IPS-18a (cell line): ENCODE data around the gene SEMA3F.

Experiments used
- H3K27ac ChIP-seq: one replicate; pipeline ENCODE4 v1.5.1; 2013; ENCODE audit warnings: low read length
- H3K27me3 ChIP-seq: one replicate; pipeline ENCODE4 v1.6.1; 2013; ENCODE audit warnings: mild to moderate bottlenecking, low read length; ENCODE audit not compliant: control insufficient read depth, insufficient read depth
- H3K36me3 ChIP-seq: one replicate; pipeline ENCODE4 v1.6.1; 2013; ENCODE audit warnings: low read depth, low read length; ENCODE audit not compliant: control insufficient read depth
- H3K4me1 ChIP-seq: one replicate; pipeline ENCODE4 v1.6.1; 2013; ENCODE audit warnings: low read depth, low read length; ENCODE audit not compliant: control insufficient read depth
- H3K4me3 ChIP-seq: one replicate; pipeline ENCODE4 v1.5.1; 2013; ENCODE audit warnings: low read length
- H3K9ac ChIP-seq: one replicate; pipeline ENCODE4 v1.6.1; 2013; ENCODE audit warnings: mild to moderate bottlenecking, low read length, moderate library complexity
- H3K9me3 ChIP-seq: one replicate; pipeline ENCODE4 v1.6.1; 2013; ENCODE audit warnings: low read depth, low read length; ENCODE audit not compliant: control insufficient read depth

Gene SEMA3F

GRCh38 chr3:50154840-50155490 is at the start of gene SEMA3F:
Gene SEMA3F (plus strand): TSS chr3:50155324. CDS start chr3:50159623, 4,299 bp downstream.
- H3K4me3 ChIP-seq = peak within 1 kb of the TSS; percentile 68
- H3K27ac ChIP-seq = no peak within 1 kb of the TSS
- H3K9me3 ChIP-seq = no peaks in the 10 kb centered on the region
- peak within 1 kb of the TSS; percentile 6 for H3K9ac ChIP-seq
- H3K4me1 ChIP-seq = peaks cover 20% of the 10 kb centered on the region
- H3K27me3 ChIP-seq = peaks cover 31% of the 10 kb centered on the region
- no peaks in the 10 kb centered on the region for H3K36me3 ChIP-seq

GRCh38 chr3:50111757-50112156 is 43.4 kb upstream of the SEMA3F start:
- Histone ChIP-seq H3K4me1 (no peaks in the 10 kb centered on the region), H3K9ac (no peak overlapping the region), H3K4me3 (no peak overlapping the region), H3K36me3 (peaks cover 96% of the 10 kb centered on the region), H3K9me3 (no peaks in the 10 kb centered on the region), H3K27ac (no peak overlapping the region), H3K27me3 (no peaks in the 10 kb centered on the region)

GRCh38 chr3:50112462-50112861 is 42.7 kb upstream of the SEMA3F start:
- H3K9me3 ChIP-seq = no peaks in the 10 kb centered on the region
- H3K4me1 ChIP-seq = no peaks in the 10 kb centered on the region
- H3K9ac ChIP-seq = no peak overlapping the region
- peaks cover 96% of the 10 kb centered on the region for H3K36me3 ChIP-seq
- H3K27me3 ChIP-seq = no peaks in the 10 kb centered on the region
- no peak overlapping the region for H3K27ac ChIP-seq
- H3K4me3 ChIP-seq = no peak overlapping the region

- no peak overlapping the region for H3K4me3 ChIP-seq
- H3K27me3 ChIP-seq = no peaks in the 10 kb centered on the region
- no peaks in the 10 kb centered on the region for H3K4me1 ChIP-seq
- no peak overlapping the region for H3K9ac ChIP-seq
- peaks cover 78% of the 10 kb centered on the region for H3K36me3 ChIP-seq
- H3K27ac ChIP-seq = no peak overlapping the region
- no peaks in the 10 kb centered on the region for H3K9me3 ChIP-seq
Measured at GRCh38 chr3:50117120-50117519, 38.0 kb upstream of the SEMA3F start.

DNA sequence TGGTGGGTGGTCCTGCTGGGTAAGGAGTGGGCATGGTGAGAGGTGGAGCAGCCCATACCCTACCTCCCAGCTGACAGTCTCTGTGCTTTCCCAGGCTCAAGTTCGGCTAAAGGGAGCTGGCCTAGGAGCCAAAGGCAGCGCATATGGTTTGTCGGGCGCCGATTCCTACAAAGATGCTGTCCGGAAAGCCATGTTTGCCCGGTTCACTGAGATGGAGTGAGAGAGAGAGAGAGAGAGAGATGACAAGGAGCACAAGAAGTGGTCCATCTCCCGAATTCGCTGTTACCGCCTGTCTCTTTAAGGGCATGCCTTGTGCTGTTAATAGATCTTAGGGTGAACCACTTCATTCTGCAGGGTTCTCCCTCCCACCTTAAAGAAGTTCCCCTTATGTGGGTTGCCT is 36.9 kb upstream of the SEMA3F start:
- no peak overlapping the region for H3K27ac ChIP-seq
- H3K27me3 ChIP-seq = no peaks in the 10 kb centered on the region
- no peak overlapping the region for H3K9ac ChIP-seq
- no peak overlapping the region for H3K4me3 ChIP-seq
- no peaks in the 10 kb centered on the region for H3K9me3 ChIP-seq
- H3K4me1 ChIP-seq = no peaks in the 10 kb centered on the region
- peaks cover 67% of the 10 kb centered on the region for H3K36me3 ChIP-seq

GRCh38 chr3:50119786-50120185 is 35.3 kb upstream of the SEMA3F start:
- no peak overlapping the region for H3K27ac ChIP-seq
- H3K4me3 ChIP-seq = no peak overlapping the region
- H3K36me3 ChIP-seq = peaks cover 52% of the 10 kb centered on the region
- H3K9ac ChIP-seq = no peak overlapping the region
- H3K27me3 ChIP-seq = no peaks in the 10 kb centered on the region
- H3K4me1 ChIP-seq = peaks cover 5% of the 10 kb centered on the region
- no peaks in the 10 kb centered on the region for H3K9me3 ChIP-seq

GRCh38 chr3:50120364-50121071 is 34.6 kb upstream of the SEMA3F start:
- no peak overlapping the region for H3K4me3 ChIP-seq
- no peaks in the 10 kb centered on the region for H3K9me3 ChIP-seq
- H3K9ac ChIP-seq = no peak overlapping the region
- H3K27me3 ChIP-seq = no peaks in the 10 kb centered on the region
- H3K4me1 ChIP-seq = peaks cover 7% of the 10 kb centered on the region
- no peak overlapping the region for H3K27ac ChIP-seq
- H3K36me3 ChIP-seq = peaks cover 45% of the 10 kb centered on the region

- H3K9me3 ChIP-seq = no peaks in the 10 kb centered on the region
- peaks cover 36% of the 10 kb centered on the region for H3K36me3 ChIP-seq
- no peak overlapping the region for H3K27ac ChIP-seq
- peaks cover 14% of the 10 kb centered on the region for H3K4me1 ChIP-seq
- H3K4me3 ChIP-seq = no peak overlapping the region
- H3K27me3 ChIP-seq = no peaks in the 10 kb centered on the region
- H3K9ac ChIP-seq = no peak overlapping the region
Measured at GRCh38 chr3:50121072-50122032, 33.8 kb upstream of the SEMA3F start.

- H3K4me1 ChIP-seq = peaks cover 18% of the 10 kb centered on the region
- H3K9ac ChIP-seq = no peak overlapping the region
- no peaks in the 10 kb centered on the region for H3K27me3 ChIP-seq
- H3K4me3 ChIP-seq = no peak overlapping the region
- H3K27ac ChIP-seq = no peak overlapping the region
- H3K9me3 ChIP-seq = no peaks in the 10 kb centered on the region
- H3K36me3 ChIP-seq = peaks cover 29% of the 10 kb centered on the region
Measured at GRCh38 chr3:50122071-50122470, 33.1 kb upstream of the SEMA3F start.

DNA sequence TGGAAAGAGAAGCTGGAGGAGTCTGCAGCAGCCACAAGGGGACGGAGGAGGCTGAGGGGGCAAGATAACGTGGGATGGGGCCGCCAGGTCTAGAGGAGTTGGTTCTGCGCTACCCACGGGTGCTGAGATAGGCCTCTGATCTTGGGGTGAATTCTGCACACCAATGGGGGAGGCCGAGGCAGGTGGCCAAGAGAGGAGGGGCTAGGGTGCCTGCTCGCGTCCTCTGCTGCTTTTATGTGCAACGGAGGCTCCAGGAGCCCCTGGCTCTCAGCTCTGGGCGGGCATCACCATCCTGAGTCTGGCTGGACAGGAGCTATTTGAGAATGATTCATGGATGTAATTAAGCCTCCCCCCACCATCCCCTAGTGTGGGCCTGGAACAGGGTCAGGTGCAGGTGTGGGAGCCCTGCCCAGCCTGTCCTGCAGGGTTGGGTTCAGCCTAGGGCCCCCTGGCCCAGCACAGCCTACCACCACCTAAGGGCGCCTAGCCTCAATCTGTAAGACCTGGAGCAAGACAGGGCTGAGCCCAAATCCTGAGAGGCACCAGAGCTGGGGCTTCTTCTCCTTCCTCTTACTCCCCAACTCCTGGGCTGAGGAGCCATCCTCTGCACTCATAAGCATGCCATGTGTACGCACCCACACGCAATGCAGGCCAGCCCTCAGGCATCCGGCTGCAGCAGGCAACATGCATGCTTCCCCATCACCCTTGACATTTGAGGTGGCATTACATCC is 32.3 kb upstream of the SEMA3F start:
- H3K27ac ChIP-seq = no peak overlapping the region
- no peaks in the 10 kb centered on the region for H3K9me3 ChIP-seq
- no peak overlapping the region for H3K4me3 ChIP-seq
- H3K27me3 ChIP-seq = no peaks in the 10 kb centered on the region
- H3K4me1 ChIP-seq = peaks cover 18% of the 10 kb centered on the region
- no peak overlapping the region for H3K9ac ChIP-seq
- peaks cover 21% of the 10 kb centered on the region for H3K36me3 ChIP-seq
